Fibroblast of the conjunctiva (primary cell): ENCODE measurements around the gene PDE4D.

Source experiments
- DNase-seq: peaks from one replicate; pipeline ENCODE4 v3.0.0-alpha.2; 2010; ENCODE audit warnings: low read depth

Gene PDE4D

DNA sequence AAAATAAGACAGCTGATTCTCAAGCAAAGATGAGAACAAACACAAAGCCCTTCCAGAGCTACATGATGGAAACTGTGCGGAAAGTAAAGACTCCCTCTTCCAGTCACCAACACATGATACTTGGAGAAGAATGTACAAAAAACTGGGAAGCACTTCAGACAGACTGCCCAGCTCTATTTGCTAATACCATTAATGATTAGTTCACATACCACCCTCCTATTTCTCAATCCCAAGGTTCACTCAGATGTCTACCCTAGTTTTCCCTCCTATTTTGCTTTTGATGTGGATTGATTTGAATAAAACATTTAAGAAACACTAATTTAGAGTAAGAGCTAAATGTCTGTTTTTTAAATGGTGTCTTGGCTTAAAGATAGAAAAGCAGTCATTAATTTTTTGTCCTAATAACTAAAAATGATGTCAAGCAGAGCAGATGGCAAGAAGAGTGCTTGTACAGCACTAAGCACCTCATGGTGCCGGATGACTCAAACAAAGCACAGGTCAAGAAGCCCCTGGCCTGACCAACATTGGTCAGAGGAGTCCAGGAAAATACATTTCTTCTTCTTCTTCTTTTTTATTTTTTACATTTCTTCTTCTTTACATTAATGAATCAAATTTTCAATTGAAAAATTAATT is 639.4 kb downstream of the PDE4D start:
- no peak for DNase-seq

DNA sequence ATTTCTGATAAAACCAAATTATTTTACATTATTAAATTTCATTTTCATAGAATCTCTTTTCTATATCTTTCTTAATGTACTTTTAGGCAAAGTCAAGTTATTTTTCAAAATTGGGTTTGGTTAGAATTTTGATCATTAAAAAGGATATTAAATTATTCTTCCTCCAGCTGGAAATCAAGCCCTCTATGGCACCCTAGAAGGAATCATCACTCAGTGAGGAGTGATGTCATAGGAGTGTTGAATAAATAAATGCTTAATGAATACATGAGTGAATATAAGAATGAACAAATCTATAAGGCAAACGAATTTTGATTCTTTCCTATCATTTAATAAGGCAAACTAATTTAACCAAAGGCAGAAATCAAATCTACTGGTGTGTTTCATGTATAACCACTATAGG is 639.9 kb downstream of the PDE4D start:
- DNase-seq = no peak

DNA sequence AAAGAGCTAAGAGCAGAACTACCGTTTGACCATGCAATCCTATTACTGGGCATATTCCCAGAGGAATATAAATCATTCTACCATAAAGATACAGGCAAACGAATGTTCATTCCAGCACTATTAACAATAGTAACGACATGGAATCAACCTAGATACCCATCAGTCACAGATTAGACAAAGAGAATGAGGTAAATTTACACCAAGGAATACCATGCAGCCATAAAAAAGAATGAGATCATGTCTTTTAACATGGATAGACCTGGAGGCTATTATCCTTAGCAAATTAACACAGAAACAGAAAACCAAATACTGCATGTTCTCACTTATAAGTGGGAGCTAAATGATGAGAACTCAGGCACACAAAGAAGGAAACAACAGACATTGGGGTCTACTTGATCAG is 641.9 kb downstream of the PDE4D start:
- no peak for DNase-seq

DNA sequence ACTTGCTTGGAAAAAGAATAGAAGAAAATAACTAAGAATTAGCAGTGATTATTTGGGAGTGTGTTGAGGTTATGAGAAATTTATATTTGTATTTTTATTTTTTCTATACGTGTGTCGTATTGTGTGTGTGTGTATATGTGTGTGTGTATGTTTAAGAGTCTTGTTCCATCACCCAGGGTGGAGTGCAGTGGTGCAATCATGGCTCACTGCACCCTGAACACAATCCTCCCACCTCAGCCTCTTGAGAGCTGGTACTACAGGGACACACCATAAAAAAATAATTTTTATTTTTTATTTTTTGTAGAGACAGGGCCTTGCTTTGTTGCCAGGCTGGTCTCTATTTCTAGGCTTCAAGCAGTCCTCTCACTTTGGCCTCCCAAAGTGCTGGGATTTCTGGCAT is 643.8 kb downstream of the PDE4D start:
- no peak for DNase-seq

DNA sequence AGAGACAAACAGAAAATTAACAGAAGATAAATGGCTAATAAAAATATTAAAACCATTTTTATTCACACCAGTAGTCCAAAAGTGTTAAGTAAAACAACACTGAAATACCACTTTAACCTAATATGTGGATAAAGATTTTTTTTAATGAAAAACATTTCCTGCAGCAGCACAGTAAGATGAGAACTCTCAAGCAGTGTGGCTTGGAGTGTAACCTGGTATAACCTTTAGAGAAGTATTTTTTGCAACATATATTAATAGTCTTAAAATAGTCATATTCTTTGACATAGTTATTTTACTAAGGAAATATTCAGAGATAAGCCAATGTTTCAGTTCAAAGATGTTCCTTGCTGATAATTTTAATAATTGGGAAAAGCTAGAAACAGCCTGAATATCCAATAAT is 644.4 kb downstream of the PDE4D start:
- DNase-seq = no peak

DNA sequence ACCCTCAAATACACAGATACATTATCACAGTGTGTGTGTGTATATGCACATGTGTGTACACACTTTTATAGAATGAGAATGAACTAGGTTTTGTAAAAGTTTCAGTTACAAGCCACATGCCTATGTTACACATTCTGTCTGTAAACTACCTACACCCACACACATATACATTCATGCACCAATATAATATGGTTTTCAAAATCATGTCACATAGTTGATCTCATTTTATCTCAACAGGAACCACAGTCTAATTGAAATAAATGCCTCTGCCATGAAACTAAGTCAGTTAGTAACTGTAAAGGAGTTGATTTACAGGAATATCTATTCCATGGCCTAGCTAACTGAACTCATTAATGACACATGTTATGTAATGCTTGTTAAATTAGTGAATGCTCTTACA is 646.6 kb downstream of the PDE4D start:
- no peak for DNase-seq

DNA sequence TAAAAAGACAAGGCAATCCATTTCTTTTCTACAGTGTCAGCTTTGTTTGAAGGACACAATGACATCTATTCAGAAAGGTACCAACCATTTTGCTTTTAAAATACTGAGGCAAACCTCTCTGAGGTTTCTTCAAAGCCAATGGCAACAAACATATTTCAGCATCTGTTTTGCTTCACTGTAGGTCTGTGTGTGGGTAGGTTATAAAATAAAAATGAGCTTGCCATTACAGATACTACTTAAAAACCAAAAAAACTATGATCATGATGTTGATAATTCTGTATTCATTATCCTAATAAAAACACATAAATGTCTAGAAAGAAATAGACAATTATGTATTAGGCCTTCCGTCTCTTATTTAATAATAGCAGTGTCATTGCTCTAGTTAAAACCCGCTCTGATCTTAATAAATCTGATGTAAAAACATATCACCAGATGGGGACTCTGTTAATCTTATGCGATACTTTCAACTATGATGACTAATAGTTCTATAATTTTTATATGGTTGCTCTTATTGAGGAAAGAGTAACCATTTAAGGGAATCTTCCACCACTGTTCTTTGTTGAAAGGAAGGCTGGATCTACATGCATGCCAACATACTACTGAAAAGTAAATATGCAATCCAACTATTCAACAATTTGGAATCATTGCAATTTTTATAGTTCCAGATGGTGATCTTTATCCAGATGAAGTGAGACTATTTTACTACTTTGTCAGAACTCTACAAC is 647.2 kb downstream of the PDE4D start:
- DNase-seq = no peak

DNA sequence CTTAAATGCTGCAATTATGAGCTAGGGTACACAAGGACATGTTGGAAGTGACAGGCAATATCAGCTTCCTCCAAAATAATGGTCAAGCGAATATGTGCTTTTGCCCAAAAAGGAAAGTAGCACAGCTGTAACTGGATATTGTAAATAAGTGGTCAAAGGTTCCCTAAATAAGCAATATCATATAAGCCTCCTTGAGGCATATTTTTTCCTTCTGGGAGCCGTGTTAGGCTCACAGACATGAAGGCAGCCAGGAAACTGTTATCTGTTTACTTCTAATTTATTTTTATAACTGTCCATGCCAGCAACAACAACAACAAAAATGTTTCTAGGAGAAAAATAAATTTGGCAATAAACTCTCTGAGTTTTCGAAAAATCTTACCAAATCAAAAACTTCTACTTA is 648.3 kb downstream of the PDE4D start:
- DNase-seq = no peak

DNA sequence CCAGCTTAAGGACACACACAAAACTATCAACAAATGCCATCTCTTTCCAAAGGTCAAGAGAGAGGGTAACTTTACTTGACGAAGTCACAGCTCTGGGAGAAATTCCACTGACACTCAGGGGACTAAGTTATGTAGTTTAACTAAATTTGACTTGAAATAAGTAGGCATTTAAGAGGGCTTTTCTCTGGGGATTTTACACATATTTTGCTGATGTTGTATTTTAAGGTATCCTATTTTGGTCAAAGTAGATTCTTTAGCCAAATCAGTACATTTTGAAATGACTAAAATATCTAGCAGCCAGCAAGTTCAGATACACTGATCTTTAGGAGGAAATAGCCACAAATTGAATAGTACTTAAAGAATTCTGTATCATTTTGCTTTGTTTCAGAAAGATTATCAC is 652.0 kb downstream of the PDE4D start:
- no peak for DNase-seq

DNA sequence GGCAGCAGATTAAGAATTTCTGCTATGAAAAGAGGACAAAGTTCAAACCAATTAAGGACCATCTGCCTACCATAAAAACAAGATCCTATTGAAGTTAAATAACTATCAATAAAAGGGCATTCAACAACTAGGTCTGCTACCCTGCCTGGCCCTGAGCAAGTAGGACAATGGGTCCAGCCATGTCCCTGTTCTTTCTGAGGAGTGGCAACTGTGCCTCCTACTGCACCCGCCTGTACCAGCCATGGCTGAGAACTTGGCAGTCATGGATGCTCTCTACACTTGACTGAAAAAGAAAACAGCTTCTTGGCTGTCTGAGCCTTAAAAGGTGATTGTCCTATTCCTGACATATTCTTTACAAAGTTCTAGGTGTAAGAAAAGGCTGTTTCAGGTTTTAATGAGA is 652.4 kb downstream of the PDE4D start:
- no peak for DNase-seq

DNA sequence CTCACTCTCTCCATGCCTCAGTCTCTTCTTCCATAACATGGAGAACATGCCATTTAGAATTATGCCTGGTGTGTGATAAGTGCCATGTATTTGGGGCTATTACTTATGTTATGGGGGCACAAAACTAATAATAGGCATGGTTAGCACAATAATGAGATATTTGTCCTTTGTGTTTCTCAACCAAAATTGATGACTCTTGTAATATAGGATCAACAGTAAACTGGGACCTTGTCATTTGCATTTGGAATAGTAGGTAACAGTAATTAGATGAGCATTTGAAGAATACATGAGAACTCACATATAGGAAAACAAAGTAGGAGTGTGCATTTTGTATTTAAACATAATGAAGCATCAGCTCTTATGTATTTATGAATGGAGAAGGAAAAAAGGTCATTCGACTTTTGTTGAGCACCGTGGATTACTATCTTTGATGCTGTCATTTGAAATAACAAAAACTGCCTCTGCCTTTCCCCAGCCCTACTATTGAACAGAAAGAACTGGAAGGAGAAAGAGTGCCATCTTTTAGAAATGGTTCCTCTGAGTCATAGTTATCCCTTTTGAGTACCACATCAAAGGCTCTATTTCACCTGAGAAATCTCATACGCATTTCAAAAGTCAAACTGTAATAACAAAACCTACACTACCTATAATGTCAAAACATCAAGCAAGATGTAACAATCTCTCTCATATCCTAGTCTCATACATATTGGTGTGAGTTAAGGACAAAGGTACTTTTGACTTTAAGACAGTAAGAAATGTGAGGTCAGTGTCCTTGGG is 655.2 kb downstream of the PDE4D start:
- DNase-seq = no peak

DNA sequence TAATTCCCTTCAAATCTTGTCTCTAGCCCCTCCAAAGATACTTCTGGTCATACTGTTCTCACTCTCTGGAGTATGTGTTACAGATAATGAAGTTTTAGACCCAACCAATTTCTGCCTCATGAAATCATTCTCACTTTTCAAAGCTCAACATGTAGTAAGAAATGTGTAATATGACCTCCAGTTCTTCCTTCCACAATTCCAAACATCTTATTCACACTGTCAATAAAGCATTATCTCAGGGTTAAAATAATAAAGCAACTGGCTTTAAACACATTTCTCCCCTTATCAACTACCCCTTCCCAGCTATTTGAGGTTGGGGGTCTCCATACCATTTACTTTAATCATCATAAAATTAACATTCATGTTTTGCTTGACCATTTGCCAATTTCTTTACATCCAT is 656.5 kb downstream of the PDE4D start:
- no peak for DNase-seq

DNA sequence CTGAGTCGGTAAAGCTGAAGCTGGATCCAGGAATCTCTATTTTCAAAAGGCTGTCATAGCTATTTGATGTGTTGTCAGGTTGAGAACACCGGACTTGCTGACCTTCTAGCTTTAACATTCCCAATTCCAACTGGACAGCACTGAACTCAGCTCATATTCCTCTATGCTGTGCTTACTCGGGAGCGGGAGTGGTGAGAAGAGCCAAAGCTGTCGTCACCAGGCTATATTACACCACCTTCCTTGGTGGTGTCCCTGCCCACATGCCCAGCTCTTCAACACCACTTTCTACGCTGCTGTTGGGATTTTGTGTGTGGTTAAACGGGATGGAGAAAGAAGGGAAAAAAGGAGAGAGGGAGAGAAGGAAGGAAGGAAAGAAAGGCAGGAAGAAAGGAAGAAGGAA is 657.1 kb downstream of the PDE4D start:
- DNase-seq = no peak

DNA sequence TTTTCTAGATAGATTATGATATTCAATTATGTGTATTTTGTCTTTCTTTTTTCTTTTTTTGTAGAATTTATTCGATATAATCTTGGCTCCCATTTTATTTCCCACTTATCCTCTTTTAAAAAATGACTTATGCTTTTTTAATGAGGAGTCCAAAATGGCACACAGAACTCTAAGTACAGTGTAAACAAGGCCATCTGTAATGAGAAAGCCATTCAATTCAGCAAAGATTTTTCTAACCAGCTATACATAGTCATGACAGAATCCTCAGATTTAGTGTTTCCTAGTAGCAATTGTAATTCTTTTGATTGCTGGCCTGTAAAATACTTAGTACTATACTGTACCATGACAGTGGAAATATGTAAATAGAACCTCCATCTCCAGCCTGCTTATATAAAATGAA is 659.3 kb downstream of the PDE4D start:
- no peak for DNase-seq

DNA sequence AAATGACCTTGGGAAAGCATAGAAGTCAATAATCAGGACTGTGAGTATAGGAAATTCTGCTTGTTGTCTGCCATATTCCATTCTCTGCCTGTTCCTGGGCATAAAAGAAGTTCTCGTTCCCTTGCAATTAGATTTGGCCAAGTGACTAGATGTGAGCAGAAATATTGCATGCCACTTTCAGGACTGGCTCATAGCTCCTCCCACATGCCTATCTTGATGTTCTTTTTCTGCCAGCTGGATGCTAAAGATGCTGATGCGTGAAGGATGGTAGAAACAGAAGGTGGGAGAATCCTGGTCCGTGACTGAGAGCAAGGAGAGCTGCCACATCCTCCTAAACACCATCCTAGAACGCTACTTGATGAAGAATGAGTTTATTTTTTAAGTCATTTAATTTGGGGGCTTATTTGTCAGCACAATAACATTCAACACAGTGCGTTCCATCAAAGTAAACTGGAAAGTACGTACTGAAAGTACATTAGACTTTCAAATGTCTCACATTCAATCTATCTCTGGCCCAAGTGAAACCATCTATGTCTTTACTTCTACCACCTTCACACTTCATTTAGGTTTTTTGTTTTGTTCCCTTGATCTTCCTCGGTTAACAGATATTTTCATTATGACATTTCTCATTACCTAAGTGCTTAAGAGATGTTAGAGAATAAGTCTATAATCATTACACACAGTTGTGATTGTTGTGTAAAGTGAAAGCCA is 662.1 kb downstream of the PDE4D start:
- DNase-seq = no peak

DNA sequence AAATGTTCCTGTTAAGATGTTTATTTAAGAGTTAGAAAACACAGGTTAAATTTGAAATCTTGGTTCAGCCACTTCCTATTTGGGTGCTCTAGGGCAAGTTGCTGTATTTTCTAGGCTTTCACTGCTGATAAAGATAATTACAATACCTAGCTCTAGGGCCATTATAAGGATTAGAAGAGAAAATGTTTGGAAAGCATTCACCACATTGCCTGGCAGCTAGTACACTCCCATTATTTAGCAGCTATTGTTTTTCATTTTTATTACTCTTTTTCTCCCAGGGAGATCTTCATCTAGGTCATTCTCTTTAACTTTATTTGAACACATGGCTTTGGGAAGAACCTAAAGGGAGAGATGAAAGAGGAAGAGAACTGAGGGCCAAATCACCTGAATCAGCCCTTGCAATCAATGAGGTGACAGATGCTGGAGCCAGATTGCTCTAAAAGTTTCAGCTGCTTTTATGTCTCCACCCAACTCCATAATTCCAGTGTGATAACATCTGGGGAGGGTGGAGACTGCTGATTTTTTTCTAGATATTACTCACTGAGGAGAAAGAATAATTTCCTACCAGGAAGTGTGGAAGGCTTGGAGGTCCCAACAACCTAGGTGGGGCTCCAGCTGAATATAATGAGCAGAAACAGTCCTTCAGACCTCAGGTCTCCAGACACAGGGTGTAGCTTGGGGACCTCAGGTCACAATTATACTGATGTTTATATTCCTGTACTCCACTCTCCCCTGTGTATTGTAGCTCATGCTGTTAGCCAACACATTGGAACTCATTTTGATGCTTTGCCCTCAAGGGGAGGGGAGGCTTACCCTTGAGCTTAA is 670.6 kb downstream of the PDE4D start:
- no peak for DNase-seq

DNA sequence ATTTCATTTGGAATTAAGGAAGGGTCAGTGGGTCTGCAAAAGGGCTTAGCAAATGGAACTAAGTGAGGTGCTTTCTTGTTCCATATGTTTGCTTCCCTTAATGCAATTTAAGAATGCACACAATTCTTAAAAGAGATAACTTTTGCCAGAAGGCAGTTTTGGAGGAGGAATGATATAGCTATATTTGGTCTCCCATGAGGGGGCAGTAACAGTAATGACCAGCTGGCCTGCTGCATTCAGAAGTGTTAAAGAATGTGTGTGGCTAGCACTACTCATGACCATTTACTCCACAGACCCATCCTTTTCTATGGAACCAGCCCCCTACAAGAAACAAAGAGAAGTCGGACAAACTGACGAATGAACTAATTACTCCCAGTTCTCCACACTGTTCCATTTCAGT is 671.8 kb downstream of the PDE4D start:
- DNase-seq = no peak

DNA sequence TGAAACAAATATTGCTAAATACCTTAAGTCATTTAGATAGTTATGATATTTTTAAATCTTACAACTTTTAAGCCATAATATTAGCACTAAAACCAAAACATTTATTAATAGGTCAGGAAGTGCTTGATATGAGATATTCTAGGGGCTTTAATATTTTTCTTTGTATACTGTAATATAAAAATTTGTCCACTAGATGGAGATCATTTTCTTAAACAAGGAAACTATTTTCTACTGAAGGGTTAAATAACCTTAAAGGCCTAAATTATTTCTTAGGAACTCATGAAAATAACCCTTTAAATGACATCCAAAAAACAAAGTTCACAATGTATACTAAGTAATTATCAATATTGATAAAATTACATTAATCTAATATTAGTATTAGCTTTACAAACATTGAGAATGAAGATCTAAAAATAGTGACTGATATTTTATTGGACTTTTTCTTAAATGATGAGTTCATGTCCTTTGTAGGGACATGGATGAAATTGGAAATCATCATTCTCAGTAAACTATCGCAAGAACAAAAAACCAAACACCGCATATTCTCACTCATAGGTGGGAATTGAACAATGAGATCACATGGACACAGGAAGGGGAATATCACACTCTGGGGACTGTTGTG is 675.0 kb downstream of the PDE4D start:
- DNase-seq = no peak

DNA sequence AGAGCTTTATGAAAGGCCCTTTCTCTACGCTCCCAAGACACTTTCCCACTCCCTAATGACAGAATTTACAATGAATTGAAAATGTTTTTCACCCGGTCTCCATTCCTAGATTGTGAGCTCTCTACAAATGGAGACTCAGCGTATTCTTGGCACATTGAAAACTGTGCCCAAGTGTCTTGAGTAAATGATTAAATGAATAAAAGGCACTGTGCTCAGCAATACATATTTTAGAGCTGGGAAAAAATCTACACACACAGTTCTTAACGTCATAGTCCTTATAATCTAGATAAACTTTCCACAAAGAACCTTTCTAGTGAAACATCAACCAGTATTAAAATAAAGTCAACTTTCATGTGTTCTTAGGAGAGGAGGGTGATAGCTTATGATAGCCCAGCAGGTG is 676.7 kb downstream of the PDE4D start:
- no peak for DNase-seq

DNA sequence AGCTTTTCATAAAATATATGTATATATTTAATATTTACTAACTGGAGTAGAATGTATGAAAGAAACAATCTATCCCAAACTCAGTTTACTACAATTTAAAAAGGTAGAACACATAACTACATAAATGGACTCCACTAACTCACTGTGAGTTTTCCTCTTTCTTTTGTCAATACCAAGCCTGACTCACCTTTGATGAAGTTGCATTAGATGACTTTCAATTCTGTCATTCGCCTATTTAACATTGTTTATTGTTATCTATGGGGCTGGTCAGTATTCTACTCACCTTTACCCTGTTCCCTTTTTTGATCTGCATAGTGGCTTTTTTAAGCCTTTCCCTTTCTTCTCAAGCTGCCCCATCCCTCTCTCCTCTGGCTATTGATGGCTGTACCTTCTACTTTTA is 680.9 kb downstream of the PDE4D start:
- DNase-seq = no peak

DNA sequence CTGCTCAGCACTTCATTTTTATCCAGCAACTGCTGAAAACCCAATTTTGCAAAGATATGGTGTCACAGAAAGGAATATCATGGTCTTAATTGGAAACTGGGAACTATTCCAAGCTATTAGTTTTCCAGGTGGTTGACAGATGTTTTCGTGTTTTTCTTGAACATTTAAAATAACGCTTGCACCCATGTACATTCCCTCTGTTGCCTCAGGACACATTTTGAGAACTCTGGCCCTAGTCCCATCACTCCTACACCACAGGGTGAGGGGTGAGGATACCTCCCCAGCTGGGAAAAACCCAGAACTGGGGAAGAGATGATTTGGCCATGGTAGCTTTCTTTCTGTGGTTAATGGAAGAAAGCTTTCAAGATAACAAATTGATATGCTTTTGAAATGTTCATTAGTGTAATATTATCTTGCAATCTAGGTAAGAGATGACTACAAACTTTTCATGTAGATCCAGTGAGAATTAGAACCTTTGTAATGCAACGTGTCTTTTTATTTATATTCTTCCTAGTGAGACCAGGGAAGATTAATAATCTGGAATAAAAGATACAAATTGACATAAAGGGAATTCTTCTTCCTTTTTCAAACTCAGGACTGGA is 683.7 kb downstream of the PDE4D start:
- peak; percentile 62 for DNase-seq
